Measurements from ENCODE around the gene HOXA1.

Gene HOXA1

DNA sequence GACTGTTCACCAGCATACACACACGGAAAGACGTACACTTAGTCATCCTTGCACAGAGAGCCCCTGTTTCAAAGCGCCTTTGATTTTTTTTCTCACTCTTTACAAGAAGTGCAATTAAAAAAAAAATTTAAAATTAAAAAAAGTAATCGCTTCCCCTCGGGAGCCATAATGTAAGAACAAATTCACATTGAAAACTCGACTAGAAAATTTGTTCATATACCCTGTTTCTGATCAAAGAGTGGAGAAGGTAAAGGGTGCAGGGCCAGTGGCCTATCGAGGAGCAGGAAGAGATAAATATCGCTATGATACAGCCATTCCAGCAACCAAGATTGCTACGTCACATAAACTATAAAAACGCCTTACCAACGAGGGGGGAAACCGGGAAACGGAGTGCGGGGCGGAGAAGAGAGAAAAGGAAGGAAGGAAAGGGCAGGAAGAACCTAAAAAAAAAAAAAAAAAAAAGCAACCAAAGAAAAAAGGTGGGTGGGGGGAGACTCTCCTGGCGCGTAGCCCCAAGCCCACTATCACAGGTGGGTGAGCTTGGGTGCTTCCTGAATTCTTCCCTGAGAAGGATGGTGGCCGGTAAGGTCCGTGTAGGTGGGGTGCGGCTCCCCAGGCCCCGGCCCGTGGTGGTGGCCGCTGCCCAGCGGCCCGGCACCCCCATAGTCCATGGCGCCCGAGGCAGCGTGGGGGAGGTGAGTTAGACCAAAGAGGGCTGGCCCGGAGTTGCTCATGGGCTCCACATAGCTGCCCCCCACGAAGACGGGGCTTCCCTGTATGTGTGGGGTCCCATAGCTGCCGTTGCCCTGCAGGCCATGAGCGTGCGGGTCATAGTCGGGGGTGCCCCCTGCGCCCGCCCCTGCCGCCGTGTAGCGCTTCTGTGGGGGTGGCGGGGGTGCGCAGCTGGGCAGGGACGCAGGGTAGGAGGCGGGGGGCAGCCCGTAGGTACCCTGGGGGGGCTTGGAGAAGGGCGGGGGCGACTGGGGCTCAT, 11.9 kb upstream of the HOXA1 start:
- no peaks in the 10 kb centered on the region for H3K79me2 ChIP-seq (ENCODE audit: control insufficient read depth, insufficient read depth, low read length)
- no peak overlapping the region for H4K5ac ChIP-seq (ENCODE audit: low read length)
- H2BK5ac ChIP-seq (ENCODE audit: low read length) = no peak overlapping the region
- no peak overlapping the region for H2AK5ac ChIP-seq (ENCODE audit: low read length)
- DNase-seq = no peak
- H4K8ac ChIP-seq (ENCODE audit: low read depth, low read length) = no peak overlapping the region
- no peak overlapping the region for H3K4me2 ChIP-seq (ENCODE audit: low read length)
- no peak overlapping the region for H3K23ac ChIP-seq (ENCODE audit: low read length)
- no peak overlapping the region for H3K18ac ChIP-seq (ENCODE audit: low read length)
- H3K79me1 ChIP-seq (ENCODE audit: low read length) = no peaks in the 10 kb centered on the region
- no peak overlapping the region for H2BK15ac ChIP-seq (replicated peaks; ENCODE audit: low read depth)
- H3K4me1 ChIP-seq (ENCODE audit: control insufficient read depth, low read depth, low read length) = no peaks in the 10 kb centered on the region
- H3K56ac ChIP-seq (ENCODE audit: low read length) = no peak overlapping the region
- no peak overlapping the region for H3K4ac ChIP-seq (ENCODE audit: low read depth, low read length)
- no peak overlapping the region for H3K27ac ChIP-seq (ENCODE audit: low read depth, low read length)
- no peak overlapping the region for H2BK120ac ChIP-seq (ENCODE audit: low read depth, low read length)
- H3K27me3 ChIP-seq (ENCODE audit: insufficient read depth, low read length, poor library complexity) = peaks cover 88% of the 10 kb centered on the region
- no peaks in the 10 kb centered on the region for H3K36me3 ChIP-seq (ENCODE audit: control insufficient read depth, insufficient read depth, low read length)
- no peak overlapping the region for H3K4me3 ChIP-seq (ENCODE audit: low read length)
- H3K9ac ChIP-seq (ENCODE audit: low read length) = no peak overlapping the region
- WGBS (ENCODE audit: extremely low coverage, insufficient coverage, low lambda C conversion rate) = no CpG with 5 or more reads among the region's 47 CpGs

DNA sequence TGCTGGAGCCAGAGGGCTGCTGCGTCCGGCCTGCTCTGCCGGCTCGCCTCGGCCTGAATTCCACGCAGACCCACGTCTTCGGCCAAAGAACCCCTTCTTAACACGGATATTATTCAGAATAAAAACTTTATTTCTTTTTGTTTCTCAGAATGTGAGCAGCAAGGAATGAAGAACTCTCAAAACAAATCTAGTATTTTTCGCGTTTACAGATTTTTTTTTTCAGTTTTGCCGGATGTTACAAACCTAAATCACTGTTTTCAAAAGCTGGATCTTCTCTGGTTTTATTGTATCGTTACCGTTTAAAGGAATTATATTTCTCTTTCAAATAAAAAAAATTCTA, 11.1 kb upstream of the HOXA1 start:
- no peak overlapping the region for H2BK15ac ChIP-seq (replicated peaks; ENCODE audit: low read depth)
- no CpG with 5 or more reads among the region's 14 CpGs for WGBS (ENCODE audit: extremely low coverage, insufficient coverage, low lambda C conversion rate)
- H3K36me3 ChIP-seq (ENCODE audit: control insufficient read depth, insufficient read depth, low read length) = no peaks in the 10 kb centered on the region
- no peak for DNase-seq
- H4K5ac ChIP-seq (ENCODE audit: low read length) = no peak overlapping the region
- H3K79me2 ChIP-seq (ENCODE audit: control insufficient read depth, insufficient read depth, low read length) = no peaks in the 10 kb centered on the region
- H2BK120ac ChIP-seq (ENCODE audit: low read depth, low read length) = no peak overlapping the region
- H3K4me1 ChIP-seq (ENCODE audit: control insufficient read depth, low read depth, low read length) = no peaks in the 10 kb centered on the region
- no peak overlapping the region for H3K18ac ChIP-seq (ENCODE audit: low read length)
- no peak overlapping the region for H3K27ac ChIP-seq (ENCODE audit: low read depth, low read length)
- H4K8ac ChIP-seq (ENCODE audit: low read depth, low read length) = no peak overlapping the region
- H3K79me1 ChIP-seq (ENCODE audit: low read length) = no peaks in the 10 kb centered on the region
- H3K4me3 ChIP-seq (ENCODE audit: low read length) = no peak overlapping the region
- H3K56ac ChIP-seq (ENCODE audit: low read length) = no peak overlapping the region
- H3K4me2 ChIP-seq (ENCODE audit: low read length) = no peak overlapping the region
- no peak overlapping the region for H2BK5ac ChIP-seq (ENCODE audit: low read length)
- no peak overlapping the region for H3K4ac ChIP-seq (ENCODE audit: low read depth, low read length)
- H3K27me3 ChIP-seq (ENCODE audit: insufficient read depth, low read length, poor library complexity) = peaks cover 91% of the 10 kb centered on the region
- no peak overlapping the region for H2AK5ac ChIP-seq (ENCODE audit: low read length)
- H3K9ac ChIP-seq (ENCODE audit: low read length) = no peak overlapping the region
- no peak overlapping the region for H3K23ac ChIP-seq (ENCODE audit: low read length)

- Histone ChIP-seq H3K79me2 (ENCODE audit: control insufficient read depth, insufficient read depth, low read length) (no peaks in the 10 kb centered on the region), H2AK5ac (ENCODE audit: low read length) (no peak overlapping the region), H3K36me3 (ENCODE audit: control insufficient read depth, insufficient read depth, low read length) (no peaks in the 10 kb centered on the region), H3K4me3 (ENCODE audit: low read length) (no peak overlapping the region), H3K4me2 (ENCODE audit: low read length) (peak overlapping the region; percentile 28), H2BK5ac (ENCODE audit: low read length) (no peak overlapping the region), H2BK120ac (ENCODE audit: low read depth, low read length) (no peak overlapping the region), H3K4ac (ENCODE audit: low read depth, low read length) (no peak overlapping the region), H2BK15ac (replicated peaks; ENCODE audit: low read depth) (no peak overlapping the region), H3K56ac (ENCODE audit: low read length) (no peak overlapping the region), H3K23ac (ENCODE audit: low read length) (no peak overlapping the region), H3K4me1 (ENCODE audit: control insufficient read depth, low read depth, low read length) (no peaks in the 10 kb centered on the region), H4K8ac (ENCODE audit: low read depth, low read length) (no peak overlapping the region), H3K27ac (ENCODE audit: low read depth, low read length) (no peak overlapping the region), H3K18ac (ENCODE audit: low read length) (no peak overlapping the region), H3K9ac (ENCODE audit: low read length) (no peak overlapping the region), H3K79me1 (ENCODE audit: low read length) (no peaks in the 10 kb centered on the region), H3K27me3 (ENCODE audit: insufficient read depth, low read length, poor library complexity) (peaks cover 91% of the 10 kb centered on the region), H4K5ac (ENCODE audit: low read length) (no peak overlapping the region)
- no CpG with 5 or more reads among the region's 44 CpGs for WGBS (ENCODE audit: extremely low coverage, insufficient coverage, low lambda C conversion rate)
- DNase-seq = peak; percentile 70
Observed at GRCh38 chr7:27106181-27106900, 10.5 kb upstream of the HOXA1 start.

- no peak overlapping the region for H2BK5ac ChIP-seq (ENCODE audit: low read length)
- H3K4me2 ChIP-seq (ENCODE audit: low read length) = no peak overlapping the region
- H4K5ac ChIP-seq (ENCODE audit: low read length) = no peak overlapping the region
- no peak overlapping the region for H2AK5ac ChIP-seq (ENCODE audit: low read length)
- H4K8ac ChIP-seq (ENCODE audit: low read depth, low read length) = no peak overlapping the region
- H3K27me3 ChIP-seq (ENCODE audit: insufficient read depth, low read length, poor library complexity) = peaks cover 91% of the 10 kb centered on the region
- no peak overlapping the region for H3K56ac ChIP-seq (ENCODE audit: low read length)
- no CpG with 5 or more reads among the region's 13 CpGs for WGBS (ENCODE audit: extremely low coverage, insufficient coverage, low lambda C conversion rate)
- no peaks in the 10 kb centered on the region for H3K36me3 ChIP-seq (ENCODE audit: control insufficient read depth, insufficient read depth, low read length)
- H3K4me3 ChIP-seq (ENCODE audit: low read length) = no peak overlapping the region
- no peak overlapping the region for H3K27ac ChIP-seq (ENCODE audit: low read depth, low read length)
- no peak overlapping the region for H3K18ac ChIP-seq (ENCODE audit: low read length)
- H2BK15ac ChIP-seq (replicated peaks; ENCODE audit: low read depth) = no peak overlapping the region
- H3K23ac ChIP-seq (ENCODE audit: low read length) = no peak overlapping the region
- H3K9ac ChIP-seq (ENCODE audit: low read length) = no peak overlapping the region
- H2BK120ac ChIP-seq (ENCODE audit: low read depth, low read length) = no peak overlapping the region
- H3K4ac ChIP-seq (ENCODE audit: low read depth, low read length) = no peak overlapping the region
- no peak for DNase-seq
- no peaks in the 10 kb centered on the region for H3K79me2 ChIP-seq (ENCODE audit: control insufficient read depth, insufficient read depth, low read length)
- H3K79me1 ChIP-seq (ENCODE audit: low read length) = no peaks in the 10 kb centered on the region
- H3K4me1 ChIP-seq (ENCODE audit: control insufficient read depth, low read depth, low read length) = no peaks in the 10 kb centered on the region
Observed at GRCh38 chr7:27105301-27106031, 9.7 kb upstream of the HOXA1 start.

GRCh38 chr7:27104341-27105058, 8.7 kb upstream of the HOXA1 start:
- H3K4me2 ChIP-seq (ENCODE audit: low read length) = no peak overlapping the region
- H3K23ac ChIP-seq (ENCODE audit: low read length) = no peak overlapping the region
- H3K36me3 ChIP-seq (ENCODE audit: control insufficient read depth, insufficient read depth, low read length) = no peaks in the 10 kb centered on the region
- H2BK5ac ChIP-seq (ENCODE audit: low read length) = no peak overlapping the region
- no peak overlapping the region for H4K8ac ChIP-seq (ENCODE audit: low read depth, low read length)
- no peak overlapping the region for H3K9ac ChIP-seq (ENCODE audit: low read length)
- H4K5ac ChIP-seq (ENCODE audit: low read length) = no peak overlapping the region
- no CpG with 5 or more reads among the region's 13 CpGs for WGBS (ENCODE audit: extremely low coverage, insufficient coverage, low lambda C conversion rate)
- DNase-seq = no peak
- H3K4me1 ChIP-seq (ENCODE audit: control insufficient read depth, low read depth, low read length) = no peaks in the 10 kb centered on the region
- no peak overlapping the region for H3K27ac ChIP-seq (ENCODE audit: low read depth, low read length)
- no peak overlapping the region for H3K4ac ChIP-seq (ENCODE audit: low read depth, low read length)
- no peaks in the 10 kb centered on the region for H3K79me1 ChIP-seq (ENCODE audit: low read length)
- no peak overlapping the region for H2BK15ac ChIP-seq (replicated peaks; ENCODE audit: low read depth)
- peaks cover 87% of the 10 kb centered on the region for H3K27me3 ChIP-seq (ENCODE audit: insufficient read depth, low read length, poor library complexity)
- H2AK5ac ChIP-seq (ENCODE audit: low read length) = no peak overlapping the region
- H3K79me2 ChIP-seq (ENCODE audit: control insufficient read depth, insufficient read depth, low read length) = no peaks in the 10 kb centered on the region
- no peak overlapping the region for H2BK120ac ChIP-seq (ENCODE audit: low read depth, low read length)
- H3K56ac ChIP-seq (ENCODE audit: low read length) = no peak overlapping the region
- H3K4me3 ChIP-seq (ENCODE audit: low read length) = no peak overlapping the region
- H3K18ac ChIP-seq (ENCODE audit: low read length) = no peak overlapping the region

All from mesendoderm (in vitro differentiated cells).